HepG2 (cell line): ENCODE measurements around the gene MSMB. TPM values are rescaled to one million over a fixed set of nuclear protein-coding genes. Genes with fewer than 3 reads are reported as not detected.

Source experiments
- AGO2 ChIP-seq: fragments of 200-400 bp; formaldehyde crosslinking; optimal IDR thresholded peaks from 2 replicates; pipeline ENCODE3; 2017; ENCODE audit warnings: mild to moderate bottlenecking, low read depth, low read length, moderate library complexity
- BORCS8-MEF2B ChIP-seq: sonication (generic); formaldehyde crosslinking; IDR thresholded peaks from 2 replicates; pipeline ENCODE4 v1.8.0; 2022; ENCODE audit warnings: mild to moderate bottlenecking, missing genetic modification reagents
- CREB1 ChIP-seq, 2 experiments: fragments of 450-650 bp in 1 of 2; IDR thresholded peaks; 2 replicates each; pipeline ENCODE4 v1.6.1; 2016 to 2017; ENCODE audit warnings: control low read depth in 1 of 2, mild to moderate bottlenecking in 1 of 2, missing compliant biosample characterization in 1 of 2, missing genetic modification characterization in 1 of 2
- LCORL ChIP-seq, 2 experiments: fragments of 450-650 bp in 1 of 2; sonication (generic) in 1 of 2; formaldehyde crosslinking in 1 of 2; IDR thresholded peaks; 2 replicates each; pipeline versions ENCODE4 v1.5.0 to v1.6.1; 2017 to 2020; ENCODE audit warnings: antibody characterized with exemption in 1 of 2, missing genetic modification reagents in 1 of 2
- MIER3 ChIP-seq: IDR thresholded peaks from 2 replicates; pipeline ENCODE4 v1.6.1; 2016; ENCODE audit warnings: missing compliant biosample characterization, borderline replicate concordance
- MLLT10 ChIP-seq: sonication (generic); formaldehyde crosslinking; IDR thresholded peaks from 2 replicates; pipeline ENCODE4 v1.4.0; 2020; ENCODE audit warnings: missing genetic modification reagents
- NR2F6 ChIP-seq, 2 experiments: IDR thresholded peaks; 2 replicates each; pipeline ENCODE4 v1.6.1; 2016; ENCODE audit warnings: antibody characterized with exemption in 1 of 2, mild to moderate bottlenecking in 1 of 2
- POLR2AphosphoS5 ChIP-seq: IDR thresholded peaks from 2 replicates; pipeline ENCODE4 v1.6.1; 2012; ENCODE audit warnings: low read depth, low read length
- POLR2G ChIP-seq: fragments of 200-400 bp; formaldehyde crosslinking; IDR thresholded peaks from 2 replicates; pipeline ENCODE4 v1.6.1; 2018; ENCODE audit warnings: mild to moderate bottlenecking, low read depth, low read length, moderate library complexity
- SP5 ChIP-seq: IDR thresholded peaks from 2 replicates; pipeline ENCODE4 v1.6.1; 2016; ENCODE audit warnings: low read depth, borderline replicate concordance
- ZMYM2 ChIP-seq: sonication (generic); formaldehyde crosslinking; IDR thresholded peaks from 2 replicates; pipeline ENCODE4 v1.8.0; 2022; ENCODE audit warnings: mild to moderate bottlenecking, missing genetic modification reagents
- ZNF17 ChIP-seq: sonication (generic); formaldehyde crosslinking; IDR thresholded peaks from 2 replicates; pipeline ENCODE4 v1.5.0; 2020; ENCODE audit warnings: mild to moderate bottlenecking, missing genetic modification reagents
- ZNF234 ChIP-seq: sonication (generic); formaldehyde crosslinking; conservative IDR thresholded peaks from 2 replicates; pipeline ENCODE4 v1.5.1; 2020; ENCODE audit warnings: mild to moderate bottlenecking, missing genetic modification reagents
- ZNF263 ChIP-seq: sonication (generic); formaldehyde crosslinking; IDR thresholded peaks from 2 replicates; pipeline ENCODE4 v1.4.0; 2020; ENCODE audit warnings: missing genetic modification reagents
- ZNF350 ChIP-seq: sonication (generic); formaldehyde crosslinking; IDR thresholded peaks from 2 replicates; pipeline ENCODE4 v1.4.0; 2020; ENCODE audit warnings: mild to moderate bottlenecking, low read depth, missing genetic modification reagents, borderline replicate concordance
- polyA plus RNA-seq, 8 experiments: library from polyadenylated mRNA; depleted of rRNA in 3 of 8; stranded (reverse) in 7 of 8; unstranded in 1 of 8; fragments of >200 nt; fragmentation: Illumina TruSeq in 4 of 8; extraction: Trizol in 4 of 8; gene quantifications; 2 replicates each; pipeline versions ENCODE4 v1.2.1 to v1.2.3, GENCODE V29; 2011 to 2016; ENCODE audit warnings: low read depth in 4 of 8, missing spikeins in 1 of 8, mixed read lengths in 1 of 8; ENCODE audit not compliant: insufficient read depth in 1 of 8
- total RNA-seq, 5 experiments: library from RNA; depleted of rRNA; stranded (reverse); fragments of >200 nt; fragmentation: Illumina TruSeq; extraction: Trizol; gene quantifications; 2 replicates each; pipeline ENCODE4 v1.2.3, GENCODE V29; 2016; ENCODE audit warnings: low read depth in 1 of 5
- TF ChIP-seq, protein P1 (sequence below): sonication (generic); formaldehyde crosslinking; IDR thresholded peaks from 2 replicates; pipeline ENCODE4 v1.5.0; 2020; ENCODE audit warnings: missing genetic modification reagents
- TF ChIP-seq, protein P2 (sequence below): sonication (generic); formaldehyde crosslinking; IDR thresholded peaks from 2 replicates; pipeline ENCODE4 v1.5.0; 2020; ENCODE audit warnings: missing genetic modification reagents
- TF ChIP-seq, protein P3 (sequence below): sonication (generic); IDR thresholded peaks from 2 replicates; pipeline ENCODE4 v1.6.1; 2016; ENCODE audit warnings: low read depth, borderline replicate concordance
- TF ChIP-seq, protein P4 (sequence below): sonication (generic); formaldehyde crosslinking; IDR thresholded peaks from 2 replicates; pipeline ENCODE4 v1.4.0; 2020; ENCODE audit warnings: missing genetic modification reagents
- TF ChIP-seq, protein P5 (sequence below): IDR thresholded peaks from 2 replicates; pipeline ENCODE4 v1.6.1; 2018; ENCODE audit warnings: missing genetic modification reagents
- TF ChIP-seq, protein P6 (sequence below): sonication (generic); formaldehyde crosslinking; IDR thresholded peaks from 2 replicates; pipeline ENCODE4 v1.5.0; 2020; ENCODE audit warnings: missing genetic modification reagents

MSMB gene
- total and polyA plus RNA-seq, 2 of the 13 experiments (the other 11 are each of a cell fraction or from before 2014, with no cell fraction given): 0.84 TPM; not detected in 1

DNA sequence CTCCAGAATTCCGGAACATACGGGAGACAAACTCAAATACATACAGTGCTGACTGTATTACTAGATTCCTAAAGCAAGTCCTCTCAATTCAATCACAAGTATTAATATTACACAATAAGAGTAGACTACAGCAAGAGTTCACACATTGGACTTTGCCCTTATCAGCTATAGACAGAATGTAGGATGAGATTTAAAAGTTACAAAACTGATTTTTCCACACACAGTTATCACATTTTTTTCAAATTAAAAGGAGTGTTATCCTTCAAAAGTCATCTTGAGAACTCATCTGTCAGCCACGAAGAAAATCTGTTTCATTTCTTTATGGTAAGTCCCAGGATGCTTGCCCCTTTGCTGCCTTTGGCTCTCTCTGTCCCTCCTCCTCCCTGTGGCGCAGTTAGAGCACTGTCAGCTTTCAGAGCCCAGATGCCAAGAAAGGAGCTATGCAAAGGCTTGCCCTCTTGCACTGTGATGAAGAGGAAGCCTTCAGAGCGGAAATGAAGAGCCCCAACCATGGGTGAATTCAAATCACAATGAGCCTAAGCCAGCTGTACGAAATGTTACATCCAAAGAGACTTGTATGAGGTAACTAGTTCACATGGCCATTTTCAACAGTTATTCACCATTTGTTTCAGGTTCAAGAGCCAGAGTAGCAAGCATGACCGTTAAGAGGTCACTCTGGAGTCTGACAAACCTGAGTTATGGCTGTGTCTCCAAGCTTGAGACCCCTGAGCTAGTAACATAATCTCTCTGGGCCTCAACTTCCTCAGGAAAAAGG lies 26.3 kb downstream of the MSMB start (continued):
- TF ChIP-seq BORCS8-MEF2B (CRISPR knock-in tag) (no peak), MIER3 (CRISPR knock-in tag) (no peak), NR2F6 (IDR thresholded peaks at IDR 0.05) (0 out of 2 replicates have a peak, but pooled peaks have one; percentile 8), NR2F6 (CRISPR knock-in tag; IDR thresholded peaks at IDR 0.05) (no peak), ZNF234 (CRISPR knock-in tag) (no peak), ZMYM2 (CRISPR knock-in tag) (no peak), CREB1 (IDR thresholded peaks at IDR 0.05) (no peak), CREB1 (CRISPR knock-in tag; IDR thresholded peaks at IDR 0.05) (0 out of 2 replicates have a peak, but pooled peaks have one; percentile 33), SP5 (CRISPR knock-in tag) (no peak), ZNF350 (CRISPR knock-in tag) (0 out of 2 replicates have a peak, but pooled peaks have one; percentile 9), ZNF17 (CRISPR knock-in tag) (no peak), POLR2G (peak; percentile 35; the same call in 1 of the 2 replicates), ZNF263 (CRISPR knock-in tag) (0 out of 2 replicates have a peak, but pooled peaks have one; percentile 29), AGO2 (no peak), LCORL (IDR thresholded peaks at IDR 0.05) (no peak), LCORL (CRISPR knock-in tag; IDR thresholded peaks at IDR 0.05) (peak; percentile 31; the same call in 1 of the 2 replicates), MLLT10 (peak; percentile 88), POLR2AphosphoS5 (peak; percentile 47)
- TF ChIP-seq, protein P1, sequence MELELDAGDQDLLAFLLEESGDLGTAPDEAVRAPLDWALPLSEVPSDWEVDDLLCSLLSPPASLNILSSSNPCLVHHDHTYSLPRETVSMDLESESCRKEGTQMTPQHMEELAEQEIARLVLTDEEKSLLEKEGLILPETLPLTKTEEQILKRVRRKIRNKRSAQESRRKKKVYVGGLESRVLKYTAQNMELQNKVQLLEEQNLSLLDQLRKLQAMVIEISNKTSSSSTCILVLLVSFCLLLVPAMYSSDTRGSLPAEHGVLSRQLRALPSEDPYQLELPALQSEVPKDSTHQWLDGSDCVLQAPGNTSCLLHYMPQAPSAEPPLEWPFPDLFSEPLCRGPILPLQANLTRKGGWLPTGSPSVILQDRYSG (CRISPR knock-in tag): no peak
- TF ChIP-seq, protein P2, sequence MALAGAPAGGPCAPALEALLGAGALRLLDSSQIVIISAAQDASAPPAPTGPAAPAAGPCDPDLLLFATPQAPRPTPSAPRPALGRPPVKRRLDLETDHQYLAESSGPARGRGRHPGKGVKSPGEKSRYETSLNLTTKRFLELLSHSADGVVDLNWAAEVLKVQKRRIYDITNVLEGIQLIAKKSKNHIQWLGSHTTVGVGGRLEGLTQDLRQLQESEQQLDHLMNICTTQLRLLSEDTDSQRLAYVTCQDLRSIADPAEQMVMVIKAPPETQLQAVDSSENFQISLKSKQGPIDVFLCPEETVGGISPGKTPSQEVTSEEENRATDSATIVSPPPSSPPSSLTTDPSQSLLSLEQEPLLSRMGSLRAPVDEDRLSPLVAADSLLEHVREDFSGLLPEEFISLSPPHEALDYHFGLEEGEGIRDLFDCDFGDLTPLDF (CRISPR knock-in tag): no peak
- TF ChIP-seq, protein P3, sequence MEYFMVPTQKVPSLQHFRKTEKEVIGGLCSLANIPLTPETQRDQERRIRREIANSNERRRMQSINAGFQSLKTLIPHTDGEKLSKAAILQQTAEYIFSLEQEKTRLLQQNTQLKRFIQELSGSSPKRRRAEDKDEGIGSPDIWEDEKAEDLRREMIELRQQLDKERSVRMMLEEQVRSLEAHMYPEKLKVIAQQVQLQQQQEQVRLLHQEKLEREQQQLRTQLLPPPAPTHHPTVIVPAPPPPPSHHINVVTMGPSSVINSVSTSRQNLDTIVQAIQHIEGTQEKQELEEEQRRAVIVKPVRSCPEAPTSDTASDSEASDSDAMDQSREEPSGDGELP: peak; percentile 21; the same call in 1 of the 2 replicates
- TF ChIP-seq, protein P4, sequence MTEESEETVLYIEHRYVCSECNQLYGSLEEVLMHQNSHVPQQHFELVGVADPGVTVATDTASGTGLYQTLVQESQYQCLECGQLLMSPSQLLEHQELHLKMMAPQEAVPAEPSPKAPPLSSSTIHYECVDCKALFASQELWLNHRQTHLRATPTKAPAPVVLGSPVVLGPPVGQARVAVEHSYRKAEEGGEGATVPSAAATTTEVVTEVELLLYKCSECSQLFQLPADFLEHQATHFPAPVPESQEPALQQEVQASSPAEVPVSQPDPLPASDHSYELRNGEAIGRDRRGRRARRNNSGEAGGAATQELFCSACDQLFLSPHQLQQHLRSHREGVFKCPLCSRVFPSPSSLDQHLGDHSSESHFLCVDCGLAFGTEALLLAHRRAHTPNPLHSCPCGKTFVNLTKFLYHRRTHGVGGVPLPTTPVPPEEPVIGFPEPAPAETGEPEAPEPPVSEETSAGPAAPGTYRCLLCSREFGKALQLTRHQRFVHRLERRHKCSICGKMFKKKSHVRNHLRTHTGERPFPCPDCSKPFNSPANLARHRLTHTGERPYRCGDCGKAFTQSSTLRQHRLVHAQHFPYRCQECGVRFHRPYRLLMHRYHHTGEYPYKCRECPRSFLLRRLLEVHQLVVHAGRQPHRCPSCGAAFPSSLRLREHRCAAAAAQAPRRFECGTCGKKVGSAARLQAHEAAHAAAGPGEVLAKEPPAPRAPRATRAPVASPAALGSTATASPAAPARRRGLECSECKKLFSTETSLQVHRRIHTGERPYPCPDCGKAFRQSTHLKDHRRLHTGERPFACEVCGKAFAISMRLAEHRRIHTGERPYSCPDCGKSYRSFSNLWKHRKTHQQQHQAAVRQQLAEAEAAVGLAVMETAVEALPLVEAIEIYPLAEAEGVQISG: no peak
- TF ChIP-seq, protein P5, sequence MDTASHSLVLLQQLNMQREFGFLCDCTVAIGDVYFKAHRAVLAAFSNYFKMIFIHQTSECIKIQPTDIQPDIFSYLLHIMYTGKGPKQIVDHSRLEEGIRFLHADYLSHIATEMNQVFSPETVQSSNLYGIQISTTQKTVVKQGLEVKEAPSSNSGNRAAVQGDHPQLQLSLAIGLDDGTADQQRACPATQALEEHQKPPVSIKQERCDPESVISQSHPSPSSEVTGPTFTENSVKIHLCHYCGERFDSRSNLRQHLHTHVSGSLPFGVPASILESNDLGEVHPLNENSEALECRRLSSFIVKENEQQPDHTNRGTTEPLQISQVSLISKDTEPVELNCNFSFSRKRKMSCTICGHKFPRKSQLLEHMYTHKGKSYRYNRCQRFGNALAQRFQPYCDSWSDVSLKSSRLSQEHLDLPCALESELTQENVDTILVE (CRISPR knock-in tag): no peak
- TF ChIP-seq, protein P6, sequence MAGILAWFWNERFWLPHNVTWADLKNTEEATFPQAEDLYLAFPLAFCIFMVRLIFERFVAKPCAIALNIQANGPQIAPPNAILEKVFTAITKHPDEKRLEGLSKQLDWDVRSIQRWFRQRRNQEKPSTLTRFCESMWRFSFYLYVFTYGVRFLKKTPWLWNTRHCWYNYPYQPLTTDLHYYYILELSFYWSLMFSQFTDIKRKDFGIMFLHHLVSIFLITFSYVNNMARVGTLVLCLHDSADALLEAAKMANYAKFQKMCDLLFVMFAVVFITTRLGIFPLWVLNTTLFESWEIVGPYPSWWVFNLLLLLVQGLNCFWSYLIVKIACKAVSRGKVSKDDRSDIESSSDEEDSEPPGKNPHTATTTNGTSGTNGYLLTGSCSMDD (CRISPR knock-in tag): no peak
